ENCODE measurements around the gene SORCS3. TPM values are rescaled to one million over a fixed set of nuclear protein-coding genes. Genes with fewer than 3 reads are reported as not detected.

The SORCS3 gene
- polyA plus RNA-seq, 1 donor from 2014 or later, result 9.8 TPM

GRCh38 chr10:105102977-105103376, 461.9 kb downstream of the SORCS3 start:
- Histone ChIP-seq H3K27ac (ENCODE audit: low read length) (no peak overlapping the region), H4K20me1 (ENCODE audit: insufficient read depth) (no peaks in the 10 kb centered on the region), H2AFZ (ENCODE audit: low read depth, low read length) (no peak overlapping the region), H3F3A (ENCODE audit: insufficient read depth, low read length, poor library complexity, severe bottlenecking) (no peaks in the 10 kb centered on the region), H3K9me2 (ENCODE audit: insufficient read depth, low read length) (no peaks in the 10 kb centered on the region), H3K27me3 (ENCODE audit: insufficient read depth, low read depth, low read length) (no peaks in the 10 kb centered on the region), H3K79me2 (replicated peaks; ENCODE audit: insufficient read depth, low read length) (no peaks in the 10 kb centered on the region), H3K4me2 (ENCODE audit: low read length) (no peak overlapping the region), H3K36me3 (ENCODE audit: insufficient read depth, low read length) (no peaks in the 10 kb centered on the region), H3K9me3 (ENCODE audit: low read length) (no peaks in the 10 kb centered on the region), H3K4me3 (ENCODE audit: low read length) (no peak overlapping the region), H3K9ac (ENCODE audit: low read length) (no peak overlapping the region)
- TF ChIP-seq RAD21 (conservative IDR thresholded peaks at IDR 0.05) (no peak), POLR2AphosphoS5 (IDR thresholded peaks at IDR 0.05) (no peak), SMC3 (conservative IDR thresholded peaks at IDR 0.05; ENCODE audit: poor library complexity) (no peak), CTCF (IDR thresholded peaks at IDR 0.05; ENCODE audit: poor library complexity, severe bottlenecking) (no peak), EP300 (conservative IDR thresholded peaks at IDR 0.05; ENCODE audit: poor library complexity, severe bottlenecking) (no peak), EZH2 (IDR thresholded peaks at IDR 0.05; ENCODE audit: borderline replicate concordance, insufficient read depth, low read length, poor library complexity, severe bottlenecking) (no peak), TAF1 (IDR thresholded peaks at IDR 0.05; ENCODE audit: low read depth) (no peak), MXI1 (conservative IDR thresholded peaks at IDR 0.05; ENCODE audit: poor library complexity, severe bottlenecking) (no peak)
- TF ChIP-seq, protein P1, sequence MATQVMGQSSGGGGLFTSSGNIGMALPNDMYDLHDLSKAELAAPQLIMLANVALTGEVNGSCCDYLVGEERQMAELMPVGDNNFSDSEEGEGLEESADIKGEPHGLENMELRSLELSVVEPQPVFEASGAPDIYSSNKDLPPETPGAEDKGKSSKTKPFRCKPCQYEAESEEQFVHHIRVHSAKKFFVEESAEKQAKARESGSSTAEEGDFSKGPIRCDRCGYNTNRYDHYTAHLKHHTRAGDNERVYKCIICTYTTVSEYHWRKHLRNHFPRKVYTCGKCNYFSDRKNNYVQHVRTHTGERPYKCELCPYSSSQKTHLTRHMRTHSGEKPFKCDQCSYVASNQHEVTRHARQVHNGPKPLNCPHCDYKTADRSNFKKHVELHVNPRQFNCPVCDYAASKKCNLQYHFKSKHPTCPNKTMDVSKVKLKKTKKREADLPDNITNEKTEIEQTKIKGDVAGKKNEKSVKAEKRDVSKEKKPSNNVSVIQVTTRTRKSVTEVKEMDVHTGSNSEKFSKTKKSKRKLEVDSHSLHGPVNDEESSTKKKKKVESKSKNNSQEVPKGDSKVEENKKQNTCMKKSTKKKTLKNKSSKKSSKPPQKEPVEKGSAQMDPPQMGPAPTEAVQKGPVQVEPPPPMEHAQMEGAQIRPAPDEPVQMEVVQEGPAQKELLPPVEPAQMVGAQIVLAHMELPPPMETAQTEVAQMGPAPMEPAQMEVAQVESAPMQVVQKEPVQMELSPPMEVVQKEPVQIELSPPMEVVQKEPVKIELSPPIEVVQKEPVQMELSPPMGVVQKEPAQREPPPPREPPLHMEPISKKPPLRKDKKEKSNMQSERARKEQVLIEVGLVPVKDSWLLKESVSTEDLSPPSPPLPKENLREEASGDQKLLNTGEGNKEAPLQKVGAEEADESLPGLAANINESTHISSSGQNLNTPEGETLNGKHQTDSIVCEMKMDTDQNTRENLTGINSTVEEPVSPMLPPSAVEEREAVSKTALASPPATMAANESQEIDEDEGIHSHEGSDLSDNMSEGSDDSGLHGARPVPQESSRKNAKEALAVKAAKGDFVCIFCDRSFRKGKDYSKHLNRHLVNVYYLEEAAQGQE (IDR thresholded peaks at IDR 0.05; ENCODE audit: borderline replicate concordance), result no peak

DNA sequence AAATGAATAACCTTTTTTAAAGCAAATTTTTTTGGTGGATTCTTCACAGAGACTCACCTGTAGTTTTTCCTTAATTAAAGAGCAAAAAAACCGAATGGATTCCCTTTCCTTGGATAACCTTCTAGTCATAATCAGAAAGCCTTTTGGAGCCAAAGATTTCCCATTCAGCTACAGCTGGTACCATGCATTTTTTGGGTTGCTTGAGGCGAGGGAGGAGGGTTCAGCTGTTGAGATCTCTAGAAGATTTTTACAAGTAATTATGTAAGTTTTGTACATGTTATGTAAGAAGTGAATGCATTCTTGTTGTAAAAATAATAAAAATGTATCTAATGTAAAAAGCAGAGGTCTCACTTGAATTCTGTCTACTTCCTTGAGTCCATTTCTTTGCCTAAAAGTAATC, 463.2 kb downstream of the SORCS3 start:
- Histone ChIP-seq H3K36me3 (ENCODE audit: insufficient read depth, low read length) (no peaks in the 10 kb centered on the region), H3K27me3 (ENCODE audit: insufficient read depth, low read depth, low read length) (no peaks in the 10 kb centered on the region), H3K9me3 (ENCODE audit: low read length) (no peaks in the 10 kb centered on the region), H3K79me2 (replicated peaks; ENCODE audit: insufficient read depth, low read length) (no peaks in the 10 kb centered on the region), H3K9ac (ENCODE audit: low read length) (no peak overlapping the region), H3F3A (ENCODE audit: insufficient read depth, low read length, poor library complexity, severe bottlenecking) (no peaks in the 10 kb centered on the region), H3K9me2 (ENCODE audit: insufficient read depth, low read length) (no peaks in the 10 kb centered on the region), H3K4me2 (ENCODE audit: low read length) (no peak overlapping the region), H4K20me1 (ENCODE audit: insufficient read depth) (no peaks in the 10 kb centered on the region), H2AFZ (ENCODE audit: low read depth, low read length) (no peak overlapping the region), H3K4me3 (ENCODE audit: low read length) (no peak overlapping the region), H3K27ac (ENCODE audit: low read length) (no peak overlapping the region)
- TF ChIP-seq RAD21 (conservative IDR thresholded peaks at IDR 0.05) (no peak), POLR2AphosphoS5 (IDR thresholded peaks at IDR 0.05) (no peak), TAF1 (IDR thresholded peaks at IDR 0.05; ENCODE audit: low read depth) (no peak), CTCF (IDR thresholded peaks at IDR 0.05; ENCODE audit: poor library complexity, severe bottlenecking) (no peak), MXI1 (conservative IDR thresholded peaks at IDR 0.05; ENCODE audit: poor library complexity, severe bottlenecking) (no peak), EZH2 (IDR thresholded peaks at IDR 0.05; ENCODE audit: borderline replicate concordance, insufficient read depth, low read length, poor library complexity, severe bottlenecking) (no peak), SMC3 (conservative IDR thresholded peaks at IDR 0.05; ENCODE audit: poor library complexity) (no peak), EP300 (conservative IDR thresholded peaks at IDR 0.05; ENCODE audit: poor library complexity, severe bottlenecking) (no peak)
- TF ChIP-seq, protein P1 (IDR thresholded peaks at IDR 0.05; ENCODE audit: borderline replicate concordance), result no peak
